GM12878 (cell line): ENCODE measurements around the gene CA9. TPM values are rescaled to one million over a fixed set of nuclear protein-coding genes. Genes with fewer than 3 reads are reported as not detected.

ENCODE experiments used
- ATAC-seq: fragments of 200-7000 bp; cut with Tn5 transposase; 3 replicates; pipeline ENCODE4 v1.9.1; 2020; ENCODE audit warnings: mild to moderate bottlenecking, moderate library complexity
- BruUV-seq: library from RNA; stranded (reverse); fragments of 400-500 nt; replicated peaks from 2 replicates; lab custom pipeline; 2021; lab: Mats Ljungman, UMichigan
- CTCF ChIA-PET: fragments of 300-600 bp; sonication (Branson Sonifier 250); formaldehyde crosslinking; extraction: SDS; loops from one replicate; lab custom pipeline; 2021; ENCODE audit warnings: inconsistent platforms; lab: Yijun Ruan, JAX
- POLR2A ChIA-PET: fragments of 350-600 bp; formaldehyde crosslinking; extraction: SDS; loops from one replicate; lab custom pipeline; 2021; ENCODE audit warnings: inconsistent platforms; lab: Charles Lee
- RAD21 ChIA-PET: fragments of 300-600 bp; sonication (Branson Sonifier 250); formaldehyde crosslinking; loops from one replicate; lab custom pipeline; 2023; ENCODE audit warnings: antibody characterized with exemption; ENCODE audit not compliant: unreplicated experiment; lab: Charles Lee
- SMC1A ChIA-PET: fragments of 300-600 bp; sonication (Branson Sonifier 250); formaldehyde crosslinking; loops from one replicate; lab custom pipeline; 2023; ENCODE audit not compliant: unreplicated experiment, uncharacterized antibody; lab: Charles Lee
- DNase-seq: peaks from one replicate; pipeline ENCODE4 v3.0.0-alpha.2; 2011; ENCODE audit warnings: low read depth, low spot score
- FAIRE-seq: peaks from 3 replicates; lab custom pipeline; 2011; peaks lifted over from hg19 to GRCh38; lab: Jason Lieb, UNC
- H2AFZ ChIP-seq: 2 replicates; pipeline ENCODE4 v1.6.0; 2011; ENCODE audit warnings: low read depth, low read length, control low read depth; ENCODE audit not compliant: control insufficient read depth
- H3K27ac ChIP-seq: 2 replicates; pipeline ENCODE4 v1.5.1; 2011; ENCODE audit warnings: control low read depth; ENCODE audit not compliant: control insufficient read depth, insufficient read depth
- H3K27me3 ChIP-seq, 2 experiments: replicated peaks in 1 of 2; 2 replicates each; pipeline versions ENCODE4 v1.6.0 to v1.6.1; 2011; ENCODE audit warnings: low read length in 1 of 2; ENCODE audit not compliant: control insufficient read depth in 2 of 2, insufficient read depth in 2 of 2
- H3K36me3 ChIP-seq, 2 experiments: 2 replicates each; pipeline ENCODE4 v1.5.1; 2011; ENCODE audit warnings: low read length in 1 of 2; ENCODE audit not compliant: control insufficient read depth in 2 of 2, insufficient read depth in 2 of 2
- H3K4me1 ChIP-seq: 2 replicates; pipeline ENCODE4 v1.6.1; 2011; ENCODE audit warnings: mild to moderate bottlenecking, low read length, moderate library complexity, mixed read lengths; ENCODE audit not compliant: control insufficient read depth, insufficient read depth
- H3K4me2 ChIP-seq: 2 replicates; pipeline ENCODE4 v1.6.0; 2011; ENCODE audit warnings: control low read depth; ENCODE audit not compliant: control insufficient read depth, insufficient read depth
- H3K4me3 ChIP-seq: fragments of 200-600 bp; sonication (generic); 2 replicates; pipeline ENCODE4 v1.5.1; 2016
- H3K79me2 ChIP-seq: 2 replicates; pipeline ENCODE4 v1.6.0; 2011; ENCODE audit warnings: low read length; ENCODE audit not compliant: control insufficient read depth, insufficient read depth
- H3K9ac ChIP-seq: 2 replicates; pipeline ENCODE4 v1.8.0; 2011; ENCODE audit warnings: low read length, control low read depth, mixed read lengths; ENCODE audit not compliant: control insufficient read depth, insufficient read depth
- H3K9me3 ChIP-seq: replicated peaks from 3 replicates; pipeline ENCODE4 v1.5.1; 2011; ENCODE audit warnings: mild to moderate bottlenecking, low read length; ENCODE audit not compliant: control insufficient read depth, insufficient read depth
- H4K20me1 ChIP-seq: 2 replicates; pipeline ENCODE4 v1.6.0; 2011; ENCODE audit not compliant: control insufficient read depth, insufficient read depth
- ATF7 ChIP-seq: fragments of 450-650 bp; IDR thresholded peaks from 2 replicates; pipeline ENCODE4 v1.6.1; 2016; ENCODE audit warnings: low read depth, mild to moderate bottlenecking
- BMI1 ChIP-seq: fragments of 450-650 bp; IDR thresholded peaks from 2 replicates; pipeline ENCODE4 v1.6.1; 2016; ENCODE audit warnings: mild to moderate bottlenecking, moderate library complexity, borderline replicate concordance
- CHD1 ChIP-seq: IDR thresholded peaks from 2 replicates; pipeline ENCODE4 v1.6.1; 2012; ENCODE audit warnings: low read depth, low read length, improper control_type of control experiment
- FOS ChIP-seq: IDR thresholded peaks from 3 replicates; pipeline ENCODE4 v1.6.1; 2011; ENCODE audit warnings: borderline replicate concordance; ENCODE audit not compliant: insufficient read length; ENCODE audit errors: extremely low read depth
- IRF3 ChIP-seq: fragments of 450-650 bp; IDR thresholded peaks from 2 replicates; pipeline ENCODE4 v1.6.1; 2014; ENCODE audit warnings: mild to moderate bottlenecking
- IRF4 ChIP-seq: IDR thresholded peaks from 2 replicates; pipeline ENCODE4 v1.6.1; 2011; ENCODE audit warnings: low read depth, low read length
- MTA3 ChIP-seq: IDR thresholded peaks from 2 replicates; pipeline ENCODE4 v1.6.1; 2012; ENCODE audit warnings: low read length, inconsistent platforms, borderline replicate concordance
- NBN ChIP-seq: fragments of 450-650 bp; IDR thresholded peaks from 2 replicates; pipeline ENCODE4 v1.6.1; 2016
- PRDM15 ChIP-seq: fragments of 450-650 bp; formaldehyde crosslinking; IDR thresholded peaks from 2 replicates; pipeline ENCODE4 v1.4.0; 2020; ENCODE audit warnings: mild to moderate bottlenecking, moderate library complexity
- RBBP5 ChIP-seq: fragments of 200-600 bp; sonication (generic); conservative IDR thresholded peaks from 2 replicates; pipeline ENCODE4 v1.6.1; 2016
- RFX5 ChIP-seq: IDR thresholded peaks from 2 replicates; pipeline ENCODE4 v1.6.1; 2011; ENCODE audit warnings: low read depth, low read length, improper control_type of control experiment
- SP1 ChIP-seq: IDR thresholded peaks from one replicate; pipeline ENCODE4 v1.6.1; 2011; ENCODE audit warnings: low read depth, low read length
- TARDBP ChIP-seq: IDR thresholded peaks from 2 replicates; pipeline ENCODE4 v1.6.1; 2016; ENCODE audit warnings: borderline replicate concordance
- TCF7 ChIP-seq: IDR thresholded peaks from 2 replicates; pipeline ENCODE4 v1.6.1; 2014; ENCODE audit warnings: antibody characterized with exemption, borderline replicate concordance
- ZBTB40 ChIP-seq: fragments of 450-650 bp; IDR thresholded peaks from 2 replicates; pipeline ENCODE4 v1.6.1; 2016; ENCODE audit warnings: mild to moderate bottlenecking, moderate library complexity, borderline replicate concordance
- WGBS: methylation state at CpG from one replicate; pipeline ENCODE4 v1.1.6; 2016; ENCODE audit warnings: low lambda C conversion rate; ENCODE audit not compliant: insufficient replicate concordance, insufficient coverage; ENCODE audit errors: missing lambda C conversion rate; 5-methylcytosine and 5-hydroxymethylcytosine counted together
- in situ Hi-C: fragments of 300-500 bp; cut with MboI; formaldehyde crosslinking; loops from 9 replicates; pipeline ENCODE4 v1.14.3; 2018; ENCODE audit warnings: mixed read lengths
- intact Hi-C: fragments of 100-400 bp; cut with micrococcal nuclease; formaldehyde crosslinking; loops from one replicate; pipeline ENCODE4 v1.14.2; 2022; ENCODE audit not compliant: unreplicated experiment
- polyA plus RNA-seq, 11 experiments: library from polyadenylated mRNA; depleted of rRNA in 4 of 11; unstranded in 6 of 11; stranded (reverse) in 5 of 11; fragments of >200 nt; fragmentation: Nextera tagmentation in 4 of 11; fragmentation: Illumina TruSeq in 1 of 11; extraction: Ambion mirVana in 4 of 11; extraction: Trizol in 1 of 11; gene quantifications; 1 replicate in 1 of 11; 2 replicates in 10 of 11; pipeline versions ENCODE4 v1.2.1 to v1.2.3, GENCODE V29; 2011 to 2016; ENCODE audit warnings: inconsistent platforms in 2 of 11, missing spikeins in 2 of 11, low read depth in 1 of 11
- total RNA-seq, 4 experiments: library from RNA; depleted of rRNA in 3 of 4; stranded (reverse); fragments of >200 nt in 3 of 4; fragmentation: Illumina TruSeq in 1 of 4; extraction: Trizol in 1 of 4; gene quantifications; 2 replicates each; pipeline versions ENCODE4 v1.2.1 to v1.2.3, GENCODE V29; 2013 to 2021

Gene CA9
- total and polyA plus RNA-seq, 10 of the 15 experiments (the other 5 are each of a cell fraction or from before 2014, with no cell fraction given), result 0.53 to 6.6 (median 1.2) TPM

GRCh38 chr9:35703906-35704672 lies 30.4 kb downstream of the CA9 start:
- Histone ChIP-seq H2AFZ (no peak overlapping the region), H3K4me2 (no peak overlapping the region), H3K4me1 (no peaks in the 10 kb centered on the region), H4K20me1 (no peaks in the 10 kb centered on the region), H3K27ac (no peak overlapping the region), H3K79me2 (no peaks in the 10 kb centered on the region), H3K9me3 (no peaks in the 10 kb centered on the region), H3K27me3 (no peaks in the 10 kb centered on the region), H3K4me3 (no peak overlapping the region), H3K36me3 (peaks cover 61 to 68% of the 10 kb centered on the region in 2 experiments), H3K9ac (no peak overlapping the region)
- ChIA-PET RAD21 (no interaction called here), SMC1A (no interaction called here), CTCF (interaction anchor here (1.3 kb wide), 1 partner anchor 10 kb away, joined by 3 read pairs; no protein-coding TSS in a partner anchor), POLR2A (no interaction called here)
- intact Hi-C loops (no loop called here), in situ Hi-C loops (no loop called here)
- no peak for FAIRE-seq
- no peak for ATAC-seq
- 97% methylated on average over 25 of the region's 26 CpGs for WGBS
- no TSS peak for BruUV-seq
- no peak for DNase-seq
- TF ChIP-seq CHD1, result no peak
- TF ChIP-seq NBN, result no peak
- TF ChIP-seq IRF3, result no peak
- TF ChIP-seq FOS, result no peak
- no peak for TF ChIP-seq IRF4
- TF ChIP-seq RBBP5, result no peak
- TF ChIP-seq RFX5, result no peak
- TF ChIP-seq ATF7, result no peak
- no peak for TF ChIP-seq TARDBP
- no peak for TF ChIP-seq SP1
- no peak for TF ChIP-seq PRDM15
- TF ChIP-seq TCF7, result no peak
- TF ChIP-seq MTA3, result no peak
- no peak for TF ChIP-seq BMI1
- TF ChIP-seq ZBTB40, result no peak
